Coronary artery (tissue), 2 donors: ENCODE data around the gene TNFRSF6B.

Experiments used
- DNase-seq: peaks from one replicate; pipeline ENCODE4 v3.0.0-alpha.2; 2017; ENCODE audit warnings: low spot score
- H3K27ac ChIP-seq, 2 donors: fragments of 200-600 bp; sonication (generic); one replicate each; pipeline ENCODE4 v1.5.1; 2016 to 2019
- H3K4me3 ChIP-seq: fragments of 200-600 bp; sonication (generic); 2 replicates; pipeline ENCODE4 v1.5.1; 2016; ENCODE audit warnings: mild to moderate bottlenecking, moderate library complexity
- TF ChIP-seq, protein P1 (sequence below): fragments of 200-600 bp; sonication (generic); IDR thresholded peaks from one replicate; pipeline ENCODE4 v1.5.1; 2019; ENCODE audit warnings: antibody characterized with exemption

The TNFRSF6B gene

GRCh38 chr20:63745961-63746731 lies 49.7 kb downstream of the TNFRSF6B start:
- no peak overlapping the region for H3K4me3 ChIP-seq
- no peak for DNase-seq
- H3K27ac ChIP-seq: no peak overlapping the region
- TF ChIP-seq, protein P1, sequence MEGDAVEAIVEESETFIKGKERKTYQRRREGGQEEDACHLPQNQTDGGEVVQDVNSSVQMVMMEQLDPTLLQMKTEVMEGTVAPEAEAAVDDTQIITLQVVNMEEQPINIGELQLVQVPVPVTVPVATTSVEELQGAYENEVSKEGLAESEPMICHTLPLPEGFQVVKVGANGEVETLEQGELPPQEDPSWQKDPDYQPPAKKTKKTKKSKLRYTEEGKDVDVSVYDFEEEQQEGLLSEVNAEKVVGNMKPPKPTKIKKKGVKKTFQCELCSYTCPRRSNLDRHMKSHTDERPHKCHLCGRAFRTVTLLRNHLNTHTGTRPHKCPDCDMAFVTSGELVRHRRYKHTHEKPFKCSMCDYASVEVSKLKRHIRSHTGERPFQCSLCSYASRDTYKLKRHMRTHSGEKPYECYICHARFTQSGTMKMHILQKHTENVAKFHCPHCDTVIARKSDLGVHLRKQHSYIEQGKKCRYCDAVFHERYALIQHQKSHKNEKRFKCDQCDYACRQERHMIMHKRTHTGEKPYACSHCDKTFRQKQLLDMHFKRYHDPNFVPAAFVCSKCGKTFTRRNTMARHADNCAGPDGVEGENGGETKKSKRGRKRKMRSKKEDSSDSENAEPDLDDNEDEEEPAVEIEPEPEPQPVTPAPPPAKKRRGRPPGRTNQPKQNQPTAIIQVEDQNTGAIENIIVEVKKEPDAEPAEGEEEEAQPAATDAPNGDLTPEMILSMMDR: no peak

DNA sequence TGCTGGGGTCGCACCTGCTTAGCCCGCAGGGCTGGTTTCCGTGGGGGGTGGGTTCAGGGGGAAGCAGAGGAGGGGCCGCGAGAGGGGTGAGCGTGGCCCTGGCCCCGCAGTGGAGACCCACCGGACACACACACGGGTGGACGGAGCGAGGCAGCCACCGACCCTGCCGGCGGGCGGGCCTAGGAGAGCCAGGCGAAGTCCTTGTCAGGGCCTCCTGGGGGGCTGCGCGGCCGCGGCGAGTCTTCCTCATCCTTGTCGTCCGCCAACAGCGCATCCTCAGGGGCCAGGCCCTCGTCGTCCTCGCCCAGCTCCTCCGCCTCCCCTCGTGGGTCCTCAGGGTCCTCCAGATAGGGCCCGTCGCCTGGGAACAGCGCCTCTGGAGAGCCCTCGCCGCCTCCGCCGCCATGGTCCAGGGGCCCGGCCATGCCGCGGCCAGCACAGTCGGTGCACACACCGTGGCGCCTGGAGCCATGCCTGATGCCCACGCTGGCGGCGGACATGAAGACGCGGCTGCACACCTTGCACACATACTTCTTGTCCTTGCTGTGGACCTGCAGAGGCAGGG lies 50.4 kb downstream of the TNFRSF6B start:
- TF ChIP-seq, protein P1: no peak
- no peak overlapping the region for H3K27ac ChIP-seq
- H3K4me3 ChIP-seq: no peak overlapping the region
- no peak for DNase-seq

DNA sequence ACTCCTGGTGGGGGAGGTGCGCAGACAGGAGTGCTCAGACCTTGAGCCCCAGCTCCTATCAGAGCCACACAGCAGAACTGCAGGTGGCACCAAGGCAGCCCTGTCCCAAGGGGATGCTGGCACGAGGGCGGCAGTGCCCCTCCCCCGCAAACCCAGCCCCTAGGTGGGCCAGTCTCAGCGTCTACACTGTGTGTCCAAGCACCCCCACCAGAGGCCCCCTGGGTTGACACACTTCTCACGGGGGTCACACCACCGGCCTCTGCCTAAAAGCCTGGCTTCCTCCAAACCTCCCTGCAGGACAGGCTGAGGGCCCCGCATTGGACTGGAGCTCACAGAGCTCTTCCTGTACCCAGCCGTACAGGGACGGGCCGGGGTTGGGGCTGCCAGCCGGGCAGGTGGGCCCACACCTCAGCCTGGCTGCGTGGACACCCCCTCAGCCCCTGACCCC lies 51.2 kb downstream of the TNFRSF6B start:
- no peak for DNase-seq
- no peak overlapping the region for H3K27ac ChIP-seq
- no peak overlapping the region for H3K4me3 ChIP-seq
- TF ChIP-seq, protein P1: no peak
